ENCODE data around the gene DLL4. TPM values are rescaled to one million over a fixed set of nuclear protein-coding genes. Genes with fewer than 3 reads are reported as not detected.

DLL4 gene
- total RNA-seq, 1 experiment from 2014 or later: 0.11 TPM

GRCh38 chr15:40911141-40911540 lies 18.0 kb upstream of the DLL4 start:
- no peak for DNase-seq (ENCODE audit: low spot score)
- no peaks in the 10 kb centered on the region for H3K36me3 ChIP-seq (ENCODE audit: insufficient read depth, low read length, poor library complexity, severe bottlenecking)
- no peak for TF ChIP-seq CTCF (conservative IDR thresholded peaks at IDR 0.05; ENCODE audit: low read depth, low read length)
- no peak for TF ChIP-seq EZH2 (IDR thresholded peaks at IDR 0.05; ENCODE audit: borderline replicate concordance, low read depth, low read length, poor library complexity, severe bottlenecking)
- no peak overlapping the region for H3K4me3 ChIP-seq (ENCODE audit: low read depth, low read length, poor library complexity, severe bottlenecking)
- BruUV-seq (replicated peaks): no TSS peak
- intact Hi-C loops (cut with micrococcal nuclease; ENCODE audit: unreplicated experiment): no loop called here
- ChIA-PET CTCF (no interaction called here), POLR2A (ENCODE audit: low non-redundant PET) (no interaction called here)
- no peak overlapping the region for H3K27ac ChIP-seq (ENCODE audit: low read depth, low read length, poor library complexity, severe bottlenecking)
- no peaks in the 10 kb centered on the region for H3K9me3 ChIP-seq (ENCODE audit: low read depth, low read length, poor library complexity, severe bottlenecking)
- H3K4me1 ChIP-seq (ENCODE audit: insufficient read depth, low read length, poor library complexity, severe bottlenecking): peaks cover 19% of the 10 kb centered on the region
- H3K27me3 ChIP-seq (replicated peaks; ENCODE audit: insufficient read depth, low read depth, low read length, poor library complexity): no peaks in the 10 kb centered on the region

GRCh38 chr15:40911693-40912092 lies 17.4 kb upstream of the DLL4 start:
- no peak overlapping the region for H3K4me3 ChIP-seq (ENCODE audit: low read depth, low read length, poor library complexity, severe bottlenecking)
- CTCF ChIA-PET: no interaction called here
- peaks cover 15% of the 10 kb centered on the region for H3K4me1 ChIP-seq (ENCODE audit: insufficient read depth, low read length, poor library complexity, severe bottlenecking)
- intact Hi-C loops (cut with micrococcal nuclease; ENCODE audit: unreplicated experiment): no loop called here
- TF ChIP-seq CTCF (conservative IDR thresholded peaks at IDR 0.05; ENCODE audit: low read depth, low read length) (no peak), EZH2 (IDR thresholded peaks at IDR 0.05; ENCODE audit: borderline replicate concordance, low read depth, low read length, poor library complexity, severe bottlenecking) (no peak)
- DNase-seq (ENCODE audit: low spot score): no peak
- H3K27me3 ChIP-seq (replicated peaks; ENCODE audit: insufficient read depth, low read depth, low read length, poor library complexity): no peaks in the 10 kb centered on the region
- no peaks in the 10 kb centered on the region for H3K9me3 ChIP-seq (ENCODE audit: low read depth, low read length, poor library complexity, severe bottlenecking)
- POLR2A ChIA-PET (ENCODE audit: low non-redundant PET): no interaction called here
- H3K36me3 ChIP-seq (ENCODE audit: insufficient read depth, low read length, poor library complexity, severe bottlenecking): no peaks in the 10 kb centered on the region
- no peak overlapping the region for H3K27ac ChIP-seq (ENCODE audit: low read depth, low read length, poor library complexity, severe bottlenecking)
- no TSS peak for BruUV-seq (replicated peaks)

- BruUV-seq (replicated peaks): no TSS peak
These were observed 16.7 kb upstream of the DLL4 start for GRCh38 chr15:40912478-40912877.

More at GRCh38 chr15:40912478-40912877, 16.7 kb upstream of the DLL4 start:
- Histone ChIP-seq H3K4me3 (ENCODE audit: low read depth, low read length, poor library complexity, severe bottlenecking) (no peak overlapping the region), H3K4me1 (ENCODE audit: insufficient read depth, low read length, poor library complexity, severe bottlenecking) (peaks cover 7% of the 10 kb centered on the region), H3K9me3 (ENCODE audit: low read depth, low read length, poor library complexity, severe bottlenecking) (no peaks in the 10 kb centered on the region), H3K27me3 (replicated peaks; ENCODE audit: insufficient read depth, low read depth, low read length, poor library complexity) (no peaks in the 10 kb centered on the region), H3K36me3 (ENCODE audit: insufficient read depth, low read length, poor library complexity, severe bottlenecking) (no peaks in the 10 kb centered on the region), H3K27ac (ENCODE audit: low read depth, low read length, poor library complexity, severe bottlenecking) (no peak overlapping the region)
- ChIA-PET CTCF (no interaction called here), POLR2A (ENCODE audit: low non-redundant PET) (no interaction called here)
- DNase-seq (ENCODE audit: low spot score): no peak
- intact Hi-C loops (cut with micrococcal nuclease; ENCODE audit: unreplicated experiment): no loop called here
- TF ChIP-seq EZH2 (IDR thresholded peaks at IDR 0.05; ENCODE audit: borderline replicate concordance, low read depth, low read length, poor library complexity, severe bottlenecking) (no peak), CTCF (conservative IDR thresholded peaks at IDR 0.05; ENCODE audit: low read depth, low read length) (no peak)

All from A673 (cell line).